ENCODE measurements around the gene LARP4B.

DNA sequence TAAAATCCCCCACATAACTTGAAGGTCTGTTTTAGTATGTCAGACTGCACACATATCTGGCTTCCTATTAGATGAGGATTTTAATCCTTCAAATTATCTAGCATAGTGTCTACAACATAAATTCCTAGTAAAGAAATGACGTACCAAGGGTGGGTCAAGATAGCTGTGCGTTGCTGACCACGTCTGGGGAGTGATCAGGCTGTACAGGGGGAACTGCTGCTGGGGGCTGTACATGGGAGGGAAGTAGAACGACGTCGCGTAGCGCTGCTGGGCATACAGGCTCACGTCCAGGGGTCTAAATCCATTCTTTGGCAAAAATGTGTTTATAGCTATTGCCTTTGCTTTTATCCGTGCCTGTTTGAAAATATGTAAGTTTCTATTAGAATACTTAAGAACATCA is 102.3 kb downstream of the LARP4B start:
- TF ChIP-seq, protein P1, sequence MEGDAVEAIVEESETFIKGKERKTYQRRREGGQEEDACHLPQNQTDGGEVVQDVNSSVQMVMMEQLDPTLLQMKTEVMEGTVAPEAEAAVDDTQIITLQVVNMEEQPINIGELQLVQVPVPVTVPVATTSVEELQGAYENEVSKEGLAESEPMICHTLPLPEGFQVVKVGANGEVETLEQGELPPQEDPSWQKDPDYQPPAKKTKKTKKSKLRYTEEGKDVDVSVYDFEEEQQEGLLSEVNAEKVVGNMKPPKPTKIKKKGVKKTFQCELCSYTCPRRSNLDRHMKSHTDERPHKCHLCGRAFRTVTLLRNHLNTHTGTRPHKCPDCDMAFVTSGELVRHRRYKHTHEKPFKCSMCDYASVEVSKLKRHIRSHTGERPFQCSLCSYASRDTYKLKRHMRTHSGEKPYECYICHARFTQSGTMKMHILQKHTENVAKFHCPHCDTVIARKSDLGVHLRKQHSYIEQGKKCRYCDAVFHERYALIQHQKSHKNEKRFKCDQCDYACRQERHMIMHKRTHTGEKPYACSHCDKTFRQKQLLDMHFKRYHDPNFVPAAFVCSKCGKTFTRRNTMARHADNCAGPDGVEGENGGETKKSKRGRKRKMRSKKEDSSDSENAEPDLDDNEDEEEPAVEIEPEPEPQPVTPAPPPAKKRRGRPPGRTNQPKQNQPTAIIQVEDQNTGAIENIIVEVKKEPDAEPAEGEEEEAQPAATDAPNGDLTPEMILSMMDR (IDR thresholded peaks at IDR 0.05), result no peak
- TF ChIP-seq POLR2A (IDR thresholded peaks at IDR 0.05; ENCODE audit: low read length), result no peak
- TF ChIP-seq RFX5 (IDR thresholded peaks at IDR 0.05), result no peak
- no peak for TF ChIP-seq TP53 (CRISPR knock-in tag; IDR thresholded peaks at IDR 0.05)

Measured in A549 (cell line).